Sigmoid colon (tissue), 4 donors: Measurements from ENCODE around the gene RAPSN.

Experiments used
- EP300 ChIP-seq, 4 donors: sonication (generic); formaldehyde crosslinking; IDR thresholded peaks; one replicate each; pipeline ENCODE4 v1.6.1; 2017; ENCODE audit warnings: antibody characterized with exemption in 4 of 4
- TF ChIP-seq, protein P1 (sequence below), 4 experiments: fragments of 450-650 bp in 3 of 4; fragments of 200-600 bp in 1 of 4; IDR thresholded peaks; one replicate each; pipeline ENCODE4 v1.5.1; 2016 to 2019; ENCODE audit warnings: antibody characterized with exemption in 4 of 4, mild to moderate bottlenecking in 3 of 4, moderate library complexity in 2 of 4

DNA sequence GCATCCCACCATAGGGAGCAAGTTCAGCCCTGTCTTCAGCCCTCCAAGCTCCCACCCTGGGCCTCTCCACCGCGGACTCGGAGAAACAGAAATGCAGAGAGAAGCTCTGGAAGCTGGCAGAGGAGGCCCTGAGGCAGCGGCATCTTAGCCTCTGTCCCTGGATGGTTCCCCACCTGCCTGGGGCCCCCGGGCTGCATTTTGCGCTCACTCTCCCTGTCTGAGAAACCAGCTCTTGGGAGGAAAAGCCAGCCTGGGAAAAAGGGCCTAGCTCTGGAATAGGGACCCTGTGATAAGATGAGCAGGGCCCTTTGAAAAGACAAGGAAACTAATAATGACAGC, 58.5 kb downstream of the RAPSN start:
- TF ChIP-seq, protein P1, sequence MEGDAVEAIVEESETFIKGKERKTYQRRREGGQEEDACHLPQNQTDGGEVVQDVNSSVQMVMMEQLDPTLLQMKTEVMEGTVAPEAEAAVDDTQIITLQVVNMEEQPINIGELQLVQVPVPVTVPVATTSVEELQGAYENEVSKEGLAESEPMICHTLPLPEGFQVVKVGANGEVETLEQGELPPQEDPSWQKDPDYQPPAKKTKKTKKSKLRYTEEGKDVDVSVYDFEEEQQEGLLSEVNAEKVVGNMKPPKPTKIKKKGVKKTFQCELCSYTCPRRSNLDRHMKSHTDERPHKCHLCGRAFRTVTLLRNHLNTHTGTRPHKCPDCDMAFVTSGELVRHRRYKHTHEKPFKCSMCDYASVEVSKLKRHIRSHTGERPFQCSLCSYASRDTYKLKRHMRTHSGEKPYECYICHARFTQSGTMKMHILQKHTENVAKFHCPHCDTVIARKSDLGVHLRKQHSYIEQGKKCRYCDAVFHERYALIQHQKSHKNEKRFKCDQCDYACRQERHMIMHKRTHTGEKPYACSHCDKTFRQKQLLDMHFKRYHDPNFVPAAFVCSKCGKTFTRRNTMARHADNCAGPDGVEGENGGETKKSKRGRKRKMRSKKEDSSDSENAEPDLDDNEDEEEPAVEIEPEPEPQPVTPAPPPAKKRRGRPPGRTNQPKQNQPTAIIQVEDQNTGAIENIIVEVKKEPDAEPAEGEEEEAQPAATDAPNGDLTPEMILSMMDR (IDR thresholded peaks at IDR 0.05), result no peak
- TF ChIP-seq EP300 (IDR thresholded peaks at IDR 0.05), result no peak
